Middle frontal gyrus (tissue), 1 donor: ENCODE data around the gene COX6B1.
"Not testable (repeated sequence)": the region's sequence is repeated elsewhere in the genome, so short reads cannot be mapped to it uniquely, and the experiment has no call there.

ENCODE experiments used
- DNase-seq: peaks from one replicate; pipeline ENCODE4 v3.0.0-alpha.2; 2015; ENCODE audit warnings: low spot score; ENCODE audit errors: extremely low spot score

COX6B1 gene, protein sequence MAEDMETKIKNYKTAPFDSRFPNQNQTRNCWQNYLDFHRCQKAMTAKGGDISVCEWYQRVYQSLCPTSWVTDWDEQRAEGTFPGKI

DNA sequence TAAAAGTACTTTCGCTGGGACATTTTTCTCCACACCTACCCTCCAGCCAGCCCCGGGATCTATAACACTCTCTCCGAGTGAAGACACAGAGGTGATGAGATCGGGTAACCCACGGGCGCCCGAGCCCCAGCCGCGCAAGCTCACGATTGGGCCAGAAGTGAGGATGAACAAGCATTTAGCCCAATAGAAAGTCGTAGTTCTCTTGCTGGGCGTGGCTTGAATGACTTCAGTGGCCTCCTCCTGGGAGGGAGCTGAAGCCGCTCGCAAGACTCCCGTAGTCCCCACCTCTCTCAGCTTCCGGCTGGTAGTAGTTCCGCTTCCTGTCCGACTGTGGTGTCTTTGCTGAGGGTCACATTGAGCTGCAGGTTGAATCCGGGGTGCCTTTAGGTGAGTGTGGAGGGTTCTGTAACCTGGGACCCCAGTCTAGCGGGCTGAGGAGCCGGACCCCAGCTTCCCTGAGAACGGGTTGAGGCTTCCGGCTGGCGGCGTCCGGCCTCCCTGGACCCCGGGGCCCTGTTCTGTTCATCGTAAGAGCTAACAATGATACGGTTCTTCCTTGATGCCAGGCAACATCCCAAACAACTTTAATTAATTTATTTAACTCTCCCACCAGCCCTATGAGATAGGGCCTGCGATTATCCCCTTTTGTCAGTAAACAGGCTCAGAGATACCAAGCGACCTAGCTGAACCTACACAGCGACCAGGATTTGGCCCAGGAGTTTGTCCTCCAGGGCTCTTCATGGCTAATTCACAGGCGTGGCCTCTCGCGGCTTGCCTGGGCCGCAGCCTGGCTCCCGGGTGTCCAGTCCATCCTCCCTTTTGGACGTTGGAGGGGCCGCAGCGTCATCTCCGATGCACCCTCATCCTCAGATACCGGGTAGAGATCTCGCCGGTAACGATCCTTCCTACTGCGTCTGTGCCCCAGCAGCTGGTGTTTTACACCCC lies at the start of gene COX6B1:
COX6B1 (plus strand) TSS at position 307 of the 945 bp plus-strand sequence. CDS start 2,921 bp downstream, outside the sequence.
- peak; percentile 94 for DNase-seq

DNA sequence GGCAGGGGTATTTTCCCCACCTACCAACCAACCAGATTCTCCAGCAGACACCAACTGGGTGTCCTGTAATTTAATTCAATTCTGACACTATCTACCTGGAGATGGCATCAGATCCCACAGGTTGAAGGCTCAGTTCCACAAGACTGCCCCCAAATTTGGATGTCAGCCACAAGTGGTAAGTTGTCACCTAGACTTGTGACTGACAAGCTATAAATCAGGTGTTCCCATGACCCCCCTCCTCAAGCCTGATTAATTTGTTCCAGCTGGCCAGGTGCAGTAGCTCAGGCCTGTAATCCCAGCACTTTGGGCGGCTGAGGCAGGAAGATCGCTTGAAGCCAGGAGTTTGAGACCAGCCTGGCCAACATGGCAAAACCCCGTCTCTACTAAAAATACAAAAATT lies 46.2 kb upstream of the COX6B1 start:
- DNase-seq = no peak

DNA sequence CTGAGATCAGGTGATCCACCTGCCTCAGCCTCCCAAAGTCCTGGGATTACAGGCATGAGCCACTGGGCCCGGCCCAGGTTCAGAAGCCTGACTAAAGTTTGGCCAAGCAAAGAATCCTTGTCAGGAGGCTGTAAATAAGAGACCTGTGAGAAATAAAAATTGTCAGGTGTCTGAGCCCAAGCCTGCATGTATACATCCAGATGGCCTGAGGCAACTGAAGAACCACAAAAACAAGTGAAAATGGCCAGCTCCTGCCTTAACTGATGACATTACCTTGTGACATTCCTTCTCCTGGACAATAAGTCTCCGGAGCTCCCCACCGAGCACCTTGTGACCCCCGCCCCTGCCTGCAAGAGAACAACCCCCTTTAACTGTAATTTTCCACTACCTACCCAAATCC lies 43.7 kb upstream of the COX6B1 start:
- DNase-seq = not testable (repeated sequence)

DNA sequence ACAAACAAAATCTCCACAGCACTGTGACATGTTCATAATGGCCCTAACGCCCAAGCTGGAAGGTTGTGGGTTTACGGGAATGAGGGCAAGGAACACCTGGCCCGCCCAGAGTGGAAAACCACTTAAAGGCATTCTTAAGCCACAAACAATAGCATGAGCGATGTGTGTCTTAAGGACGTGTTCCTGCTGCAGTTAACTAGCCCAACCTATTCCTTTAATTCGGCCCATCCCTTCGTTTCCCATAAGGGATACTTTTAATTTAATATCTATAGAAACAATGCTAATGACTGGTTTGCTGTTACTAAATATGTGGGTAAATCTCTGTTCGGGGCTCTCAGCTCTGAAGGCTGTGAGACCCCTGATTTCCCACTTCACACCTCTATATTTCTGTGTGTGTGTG lies 41.0 kb upstream of the COX6B1 start:
- not testable (repeated sequence) for DNase-seq

DNA sequence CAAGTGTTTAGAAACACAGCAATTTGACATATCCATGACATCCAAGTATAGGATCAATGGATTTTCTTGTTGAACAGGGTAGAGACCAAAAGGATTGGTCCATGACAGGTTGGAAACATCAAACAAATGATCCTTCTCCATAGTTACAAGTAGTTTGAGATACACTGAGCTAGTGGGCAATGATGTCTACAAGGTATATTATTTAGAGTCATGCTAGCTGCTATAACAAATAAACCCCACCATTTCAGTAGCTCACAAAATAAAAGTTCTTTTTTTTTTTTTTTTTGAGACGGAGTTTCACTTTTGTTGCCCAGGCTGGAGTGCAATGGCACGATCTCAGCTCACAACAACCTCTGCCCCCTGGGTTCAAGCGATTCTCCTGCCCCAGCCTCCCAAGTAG lies 40.5 kb upstream of the COX6B1 start:
- DNase-seq = no peak

DNA sequence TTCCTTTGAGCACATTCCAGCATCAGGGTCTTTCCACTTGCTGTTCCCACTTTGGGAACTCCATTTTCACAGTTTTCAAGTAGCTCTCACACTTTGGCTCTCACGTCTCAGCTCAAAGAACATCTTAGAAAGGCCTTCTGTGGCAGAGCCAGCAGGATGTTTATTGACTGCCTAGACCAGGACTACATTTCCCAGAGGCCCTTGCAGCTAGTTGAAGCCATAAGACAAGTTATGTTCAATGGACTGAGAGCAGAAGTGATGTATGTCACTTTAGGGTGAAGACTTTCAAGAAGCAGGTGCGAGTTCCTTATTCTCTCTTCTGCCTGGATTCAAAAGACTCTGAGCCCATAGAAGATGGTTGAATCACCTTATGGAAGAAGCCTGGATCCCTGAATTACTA lies 39.9 kb upstream of the COX6B1 start:
- DNase-seq = no peak

DNA sequence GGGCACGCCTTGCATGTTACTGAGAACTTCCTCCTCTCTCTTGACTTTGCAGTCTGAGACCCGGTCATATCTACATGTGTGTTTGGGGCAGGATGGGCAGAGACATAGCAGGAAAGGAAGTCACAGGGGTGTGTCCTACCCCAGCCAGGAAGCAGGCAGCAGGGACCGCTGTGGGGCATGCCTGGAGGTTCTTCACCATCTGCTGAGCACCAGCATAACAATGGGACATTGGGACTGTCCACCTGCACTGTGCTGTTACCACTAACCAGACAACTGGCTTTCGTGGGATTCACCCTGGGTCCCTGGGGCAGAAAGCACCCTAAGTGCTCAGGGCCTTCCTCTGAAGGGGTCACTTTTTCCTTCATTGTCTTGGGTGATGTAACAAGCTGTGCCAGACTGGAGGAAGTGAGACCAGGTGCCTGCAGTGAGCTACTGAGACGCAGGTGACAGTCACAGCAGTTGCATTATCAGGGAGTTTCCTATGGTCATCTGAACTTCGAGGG lies 38.2 kb upstream of the COX6B1 start:
- no peak for DNase-seq

DNA sequence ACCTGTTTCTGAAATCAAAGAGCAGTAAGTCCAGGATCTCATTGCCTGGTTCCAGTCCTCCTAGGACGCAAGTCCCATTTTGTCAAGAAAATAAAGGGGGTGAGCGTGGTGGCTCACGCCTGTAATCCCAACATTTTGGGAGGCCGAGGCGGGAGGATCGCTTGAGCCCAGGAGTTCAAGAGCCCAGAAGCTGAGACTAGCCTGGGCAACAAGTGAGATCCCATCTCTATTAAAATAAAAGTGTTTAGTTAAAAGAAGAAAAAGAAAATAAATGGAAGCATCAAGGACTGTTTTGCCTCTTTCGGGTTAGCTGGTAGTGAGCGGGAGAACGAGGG lies 35.9 kb upstream of the COX6B1 start:
- DNase-seq = no peak

DNA sequence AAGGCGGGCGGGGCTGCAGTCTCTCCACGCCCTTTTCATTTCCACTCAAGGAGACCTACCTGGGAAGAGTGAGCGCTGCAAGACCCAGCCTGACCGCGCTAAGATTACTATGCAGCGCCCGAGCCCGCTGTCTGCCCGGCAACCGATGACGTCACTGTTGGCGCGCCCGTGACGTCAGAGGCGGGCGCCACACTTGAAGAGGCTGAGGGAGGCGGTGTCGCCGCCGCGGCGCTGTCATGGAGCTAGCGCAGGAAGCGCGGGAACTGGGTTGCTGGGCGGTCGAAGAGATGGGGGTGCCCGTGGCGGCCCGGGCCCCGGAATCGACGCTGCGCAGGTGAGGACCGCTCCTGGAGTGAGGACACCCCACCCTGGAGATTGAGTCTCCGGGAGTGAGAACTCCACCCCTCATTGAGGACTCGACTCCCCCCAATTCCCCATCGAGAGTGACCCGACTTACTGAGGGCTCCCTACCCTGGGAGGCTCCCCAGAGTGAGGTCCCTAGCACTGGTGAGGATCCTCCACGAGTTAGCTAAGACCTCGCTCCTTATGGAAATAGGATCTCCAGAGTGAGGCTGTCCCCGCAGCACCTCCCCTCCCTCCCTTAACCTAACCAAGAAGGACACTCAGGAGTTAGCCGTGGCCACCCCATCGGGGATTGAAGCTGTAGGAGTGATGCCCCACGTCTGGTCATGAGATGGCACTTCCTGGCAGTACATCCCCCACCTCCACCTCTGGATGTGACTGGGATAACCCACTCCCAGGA lies 35.4 kb upstream of the COX6B1 start, which contains the start of gene HAUS5:
HAUS5 (plus strand) TSS at position 177 of the 763 bp plus-strand sequence; CDS start at position 237, 60 bp downstream.
- DNase-seq = peak; percentile 84

DNA sequence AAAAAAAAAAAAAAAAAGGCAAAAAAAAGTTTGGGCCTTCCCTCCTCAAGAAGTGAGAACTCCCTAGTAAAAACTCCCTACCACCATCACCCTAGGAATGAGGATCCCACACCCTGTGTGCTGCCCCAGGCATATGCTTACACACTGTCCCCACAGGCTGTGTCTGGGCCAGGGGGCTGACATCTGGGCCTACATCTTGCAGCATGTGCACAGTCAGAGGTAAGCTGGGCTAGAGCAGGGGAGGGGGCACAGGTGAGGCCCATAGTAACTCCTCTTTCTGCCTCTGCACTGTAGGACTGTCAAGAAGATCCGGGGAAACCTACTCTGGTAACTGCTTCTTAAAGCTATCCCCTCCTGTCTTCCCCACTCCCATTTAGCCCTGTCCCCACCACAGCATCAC lies 34.5 kb upstream of the COX6B1 start:
- no peak for DNase-seq

DNA sequence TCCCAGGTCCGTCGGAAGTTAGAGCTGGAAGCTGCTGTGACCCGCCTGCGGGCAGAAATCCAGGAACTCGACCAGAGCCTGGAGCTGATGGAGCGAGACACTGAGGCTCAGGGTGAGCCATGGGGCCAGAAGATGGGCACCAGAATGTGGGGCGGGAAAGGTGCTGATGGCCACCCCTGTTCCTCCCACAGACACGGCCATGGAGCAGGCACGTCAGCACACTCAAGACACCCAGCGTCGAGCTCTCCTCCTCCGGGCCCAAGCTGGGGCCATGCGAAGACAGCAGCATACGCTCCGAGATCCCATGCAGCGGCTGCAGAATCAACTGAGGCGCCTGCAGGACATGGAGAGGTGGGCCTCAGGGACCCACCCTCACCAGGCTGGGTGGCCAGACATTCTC lies 33.1 kb upstream of the COX6B1 start:
- no peak for DNase-seq

DNA sequence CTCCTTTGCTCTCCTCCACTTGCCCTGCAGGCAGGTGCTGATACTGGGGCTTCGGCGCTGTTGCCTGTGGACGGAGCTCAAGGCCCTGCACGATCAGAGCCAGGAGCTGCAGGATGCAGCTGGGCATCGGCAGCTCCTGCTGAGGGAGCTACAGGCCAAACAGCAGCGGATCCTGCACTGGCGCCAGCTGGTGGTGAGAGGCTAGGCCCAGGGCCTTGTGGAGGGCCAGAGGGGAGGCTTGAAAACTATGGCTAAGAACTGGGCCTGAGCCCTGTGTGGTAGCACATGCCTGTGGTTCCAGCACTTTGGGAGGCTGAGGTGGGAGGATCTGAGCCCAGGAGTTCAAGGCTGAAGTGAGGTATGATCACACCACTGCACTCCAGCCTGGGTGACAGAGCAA lies 29.3 kb upstream of the COX6B1 start:
- no peak for DNase-seq

DNA sequence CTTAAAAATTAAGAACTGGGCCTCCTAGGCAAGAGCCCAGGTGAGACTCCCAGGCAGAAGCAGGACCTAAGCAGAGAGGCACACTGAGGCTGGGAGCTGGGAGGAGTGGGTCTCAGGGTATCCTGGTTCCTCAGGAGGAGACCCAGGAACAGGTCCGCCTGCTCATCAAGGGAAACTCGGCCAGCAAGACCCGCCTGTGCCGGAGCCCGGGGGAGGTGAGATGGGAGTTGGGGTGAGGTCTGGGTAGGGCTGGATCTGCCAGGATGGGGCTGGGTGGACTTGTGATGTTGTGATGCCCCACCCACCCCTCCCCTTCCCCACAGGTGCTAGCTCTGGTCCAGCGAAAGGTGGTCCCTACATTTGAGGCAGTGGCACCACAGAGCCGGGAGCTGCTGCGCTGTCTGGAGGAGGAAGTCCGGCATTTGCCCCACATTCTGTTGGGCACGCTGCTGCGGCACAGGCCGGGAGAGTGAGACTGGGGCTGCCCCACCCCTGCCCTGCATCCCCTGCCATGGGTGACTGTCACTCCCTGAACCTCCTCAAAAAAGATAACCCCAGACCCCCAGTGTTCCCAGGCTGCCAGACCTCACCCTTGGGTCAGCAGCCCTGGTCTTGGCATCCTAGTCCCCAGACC lies 28.7 kb upstream of the COX6B1 start:
- DNase-seq = no peak

DNA sequence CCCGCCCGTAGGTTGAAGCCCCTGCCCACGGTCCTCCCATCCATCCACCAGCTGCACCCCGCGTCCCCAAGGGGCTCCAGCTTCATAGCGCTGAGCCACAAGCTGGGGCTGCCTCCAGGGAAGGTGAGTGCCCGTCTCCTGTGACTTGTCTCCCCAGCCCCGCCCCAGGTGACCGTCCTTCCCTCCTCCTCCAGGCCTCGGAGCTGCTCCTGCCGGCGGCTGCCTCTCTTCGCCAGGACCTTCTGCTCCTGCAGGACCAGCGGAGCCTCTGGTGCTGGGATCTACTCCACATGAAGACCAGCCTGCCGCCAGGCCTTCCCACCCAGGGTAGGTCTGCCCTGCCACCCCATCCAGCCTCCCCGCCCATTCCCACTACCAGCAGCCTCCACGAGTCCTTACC lies 28.1 kb upstream of the COX6B1 start:
- DNase-seq = no peak

DNA sequence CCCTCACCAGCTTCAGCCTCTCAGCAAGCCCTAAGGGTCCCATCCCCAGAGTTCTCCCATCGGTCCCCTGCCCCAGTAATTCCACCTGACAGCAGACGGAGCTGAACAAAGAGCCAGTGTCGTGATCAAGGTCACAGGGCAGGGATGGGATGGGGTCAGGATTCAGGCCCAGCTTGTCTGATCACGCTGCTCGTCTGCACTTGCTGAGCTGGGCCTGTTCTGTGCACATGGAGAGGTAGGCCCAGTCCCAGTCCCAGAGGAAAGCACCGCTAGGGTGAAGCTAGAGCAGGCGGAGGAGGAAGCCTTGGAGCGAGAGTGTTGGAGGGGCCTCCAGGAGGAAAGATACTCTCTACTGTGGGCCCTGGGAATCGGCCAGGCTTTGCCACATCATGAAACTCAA lies 26.4 kb upstream of the COX6B1 start:
- no peak for DNase-seq

DNA sequence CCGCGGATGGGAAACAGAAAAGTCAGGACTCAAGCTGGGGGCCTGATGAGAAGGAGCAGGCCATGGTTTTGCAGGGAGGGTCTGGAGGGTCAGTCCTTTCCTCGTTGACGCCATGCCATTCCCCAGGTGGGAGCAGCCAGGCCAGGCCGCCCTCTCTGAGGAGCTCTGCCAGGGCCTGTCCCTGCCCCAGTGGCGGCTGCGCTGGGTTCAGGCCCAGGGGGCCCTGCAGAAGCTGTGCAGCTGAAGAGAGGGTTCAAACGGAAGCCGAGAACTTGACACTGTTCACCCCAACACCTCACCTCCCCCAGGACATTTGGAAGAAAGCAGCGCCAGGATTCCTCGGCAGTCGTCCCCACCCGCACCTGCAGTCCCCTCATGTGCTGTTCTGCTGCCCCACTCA lies 25.4 kb upstream of the COX6B1 start:
- DNase-seq = no peak

DNA sequence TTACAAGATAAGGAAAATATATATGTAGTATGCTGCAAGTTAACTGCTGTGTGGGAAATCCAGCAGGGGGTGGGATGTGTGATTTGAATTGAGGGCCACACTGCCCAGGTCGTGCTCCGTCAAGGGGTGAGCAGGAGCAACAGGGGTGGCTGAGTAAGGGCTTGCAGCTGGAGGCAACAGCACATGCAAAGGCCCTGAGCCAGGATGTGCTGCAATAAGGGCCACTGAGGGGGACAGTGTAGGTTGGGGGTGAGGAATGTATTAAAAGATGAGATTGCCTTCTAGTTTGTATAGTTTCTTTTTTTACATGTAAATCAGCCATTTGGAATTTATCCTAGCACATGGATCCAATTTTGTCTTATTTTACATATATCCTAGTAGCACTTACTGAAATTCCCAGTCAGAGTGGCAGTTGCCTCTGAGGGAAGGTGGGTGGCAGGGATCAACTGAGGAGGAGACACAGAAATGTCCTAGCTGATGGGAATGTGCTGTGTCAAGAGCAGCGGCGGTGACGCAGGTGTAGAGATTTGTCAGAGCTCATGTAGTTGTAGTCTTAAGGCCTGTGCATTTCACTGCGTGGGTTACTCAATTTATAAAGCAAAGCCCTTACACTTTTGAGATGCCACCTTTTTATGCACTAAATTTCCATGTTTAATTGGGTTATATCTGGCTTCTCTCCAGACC lies 24.7 kb upstream of the COX6B1 start:
- DNase-seq = peak; percentile 30

DNA sequence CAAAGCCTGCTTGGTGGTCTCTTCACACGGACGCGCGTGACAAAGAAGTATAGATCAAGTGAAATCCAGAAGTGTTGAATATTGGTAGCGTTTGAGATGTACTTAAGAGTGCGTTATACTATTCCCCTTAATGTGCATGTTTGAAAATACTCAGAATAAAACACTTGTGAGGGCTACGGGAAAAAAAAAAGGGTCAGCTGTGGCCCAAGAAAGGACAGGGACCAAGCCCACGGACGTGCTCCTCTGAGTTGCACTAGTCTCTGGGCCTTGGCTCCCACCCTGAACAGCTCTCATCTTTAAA lies 19.9 kb upstream of the COX6B1 start:
- DNase-seq = no peak

DNA sequence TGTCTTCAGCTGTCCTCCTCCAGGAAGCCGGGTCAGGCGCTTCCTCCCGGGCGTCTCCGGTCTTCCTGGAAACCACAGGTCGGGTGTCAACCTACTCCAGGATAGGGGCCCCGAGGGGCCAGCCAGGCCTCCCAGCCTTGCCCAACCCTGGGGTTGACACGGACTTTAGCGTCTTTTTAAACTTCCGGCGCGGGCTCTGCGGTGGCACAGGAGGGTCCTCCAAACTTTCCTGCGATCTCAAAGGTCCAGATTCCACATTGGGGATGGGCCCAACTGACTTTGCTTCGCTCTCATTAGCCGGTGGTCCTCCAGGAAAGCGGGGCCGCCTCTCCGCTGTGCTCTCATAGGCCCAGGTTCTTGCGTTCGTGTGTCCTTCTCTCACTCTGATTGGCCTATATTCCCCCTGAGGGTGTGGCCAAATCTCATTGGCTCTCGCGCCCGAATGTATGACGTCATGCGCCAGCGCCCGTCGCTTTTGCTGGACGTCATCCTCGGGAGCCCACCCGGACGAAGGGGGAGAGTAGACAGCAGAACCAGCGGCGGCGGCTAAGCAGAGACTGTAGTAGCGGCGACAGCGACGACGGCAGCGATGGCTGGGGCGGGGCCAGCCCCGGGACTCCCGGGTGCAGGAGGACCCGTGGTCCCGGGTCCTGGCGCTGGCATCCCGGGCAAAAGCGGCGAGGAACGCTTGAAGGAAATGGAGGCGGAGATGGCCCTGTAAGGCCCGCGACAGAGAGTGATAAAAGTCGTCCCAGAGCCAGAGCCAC lies 19.4 kb upstream of the COX6B1 start, which contains the start of gene RBM42:
RBM42 (plus strand) TSS at position 472 of the 767 bp plus-strand sequence; CDS start at position 590, 118 bp downstream.
- DNase-seq = peak; percentile 96

DNA sequence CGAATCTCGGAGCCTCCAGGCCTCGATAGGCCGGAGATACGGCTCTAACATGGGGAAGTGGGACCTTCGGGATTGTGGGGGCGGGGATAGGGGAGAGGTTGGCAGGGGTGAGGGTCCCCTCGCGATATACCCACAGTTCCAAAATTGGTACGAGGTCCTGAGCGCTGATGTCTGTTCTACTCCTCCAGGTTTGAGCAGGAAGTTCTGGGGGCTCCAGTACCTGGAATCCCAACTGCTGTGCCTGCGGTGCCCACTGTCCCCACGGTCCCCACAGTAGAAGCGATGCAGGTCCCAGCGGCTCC lies 18.8 kb upstream of the COX6B1 start:
- DNase-seq = no peak
